OCI-LY1 (cell line): ENCODE results near the gene OR5M8.

Experiments used
- EZH2 ChIP-seq: fragments of 200-600 bp; sonication (generic), shearing (Covaris generic); IDR thresholded peaks from 2 replicates; pipeline ENCODE4 v1.8.0; 2017; ENCODE audit warnings: borderline replicate concordance, mixed run types, mild to moderate bottlenecking, antibody characterized with exemption, low read length, moderate library complexity, mixed read lengths
- TF ChIP-seq, protein P1 (sequence below): fragments of 200-600 bp; sonication (generic), shearing (Covaris generic); IDR thresholded peaks from 2 replicates; pipeline ENCODE4 v1.5.1; 2017; ENCODE audit warnings: mild to moderate bottlenecking, antibody characterized with exemption, low read length, moderate library complexity, mixed read lengths

DNA sequence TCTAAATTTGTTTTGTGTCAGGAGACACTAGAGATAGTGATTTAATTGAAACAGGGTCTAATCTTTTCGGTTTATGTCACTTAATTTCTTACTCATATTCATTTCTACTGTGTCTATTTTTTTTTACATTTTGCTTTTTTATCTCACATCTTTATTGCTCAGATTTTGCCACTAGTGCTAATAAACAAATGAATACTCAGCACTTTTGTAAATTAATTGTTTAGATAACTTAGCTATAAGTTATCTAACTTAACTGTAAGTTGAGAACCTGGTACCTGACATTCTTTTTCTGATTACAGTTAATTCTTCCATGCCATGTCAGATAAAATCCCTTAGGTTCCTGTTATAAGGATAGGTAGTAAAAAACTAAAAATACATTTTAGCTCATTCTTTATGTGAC is 22.1 kb upstream of the OR5M8 start:
- TF ChIP-seq, protein P1, sequence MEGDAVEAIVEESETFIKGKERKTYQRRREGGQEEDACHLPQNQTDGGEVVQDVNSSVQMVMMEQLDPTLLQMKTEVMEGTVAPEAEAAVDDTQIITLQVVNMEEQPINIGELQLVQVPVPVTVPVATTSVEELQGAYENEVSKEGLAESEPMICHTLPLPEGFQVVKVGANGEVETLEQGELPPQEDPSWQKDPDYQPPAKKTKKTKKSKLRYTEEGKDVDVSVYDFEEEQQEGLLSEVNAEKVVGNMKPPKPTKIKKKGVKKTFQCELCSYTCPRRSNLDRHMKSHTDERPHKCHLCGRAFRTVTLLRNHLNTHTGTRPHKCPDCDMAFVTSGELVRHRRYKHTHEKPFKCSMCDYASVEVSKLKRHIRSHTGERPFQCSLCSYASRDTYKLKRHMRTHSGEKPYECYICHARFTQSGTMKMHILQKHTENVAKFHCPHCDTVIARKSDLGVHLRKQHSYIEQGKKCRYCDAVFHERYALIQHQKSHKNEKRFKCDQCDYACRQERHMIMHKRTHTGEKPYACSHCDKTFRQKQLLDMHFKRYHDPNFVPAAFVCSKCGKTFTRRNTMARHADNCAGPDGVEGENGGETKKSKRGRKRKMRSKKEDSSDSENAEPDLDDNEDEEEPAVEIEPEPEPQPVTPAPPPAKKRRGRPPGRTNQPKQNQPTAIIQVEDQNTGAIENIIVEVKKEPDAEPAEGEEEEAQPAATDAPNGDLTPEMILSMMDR = no peak
- no peak for TF ChIP-seq EZH2
